ENCODE measurements around the gene RFTN1. TPM values are rescaled to one million over a fixed set of nuclear protein-coding genes. Genes with fewer than 3 reads are reported as not detected.

The RFTN1 gene
- polyA plus RNA-seq, 3 donors = 17.4 to 28.0 (median 27.2) TPM

DNA sequence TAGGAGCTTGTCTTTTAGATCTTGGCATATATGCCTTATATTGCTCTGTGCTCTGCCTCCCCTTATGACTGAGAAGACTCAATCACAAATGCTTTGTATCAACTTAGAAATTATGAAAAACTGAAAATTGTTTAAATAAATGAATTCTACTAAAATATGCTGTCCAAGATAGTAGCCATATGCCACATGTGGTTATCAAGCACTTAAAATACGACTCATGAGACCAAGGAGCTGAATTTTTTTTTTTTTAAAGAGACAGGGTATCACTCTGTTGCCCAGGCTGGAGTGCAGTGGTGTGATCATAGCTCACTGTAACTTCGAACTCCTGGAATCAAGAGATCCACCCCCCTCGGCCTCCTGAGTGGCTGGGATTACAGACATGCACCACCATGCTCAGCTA, 118.3 kb downstream of the RFTN1 start:
- intact Hi-C loops (cut with micrococcal nuclease) = no loop called here
- Histone ChIP-seq H3K4me1 (ENCODE audit: control insufficient read depth in 1 of 2, insufficient read depth in 2 of 2, low read length in 2 of 2) (no peaks in the 10 kb centered on the region), H3K9me3 (replicated peaks in 1 of 2; ENCODE audit: control insufficient read depth in 1 of 2, insufficient read depth in 1 of 2, low read length in 2 of 2) (no peaks in the 10 kb centered on the region), H3K4me2 (replicated peaks; ENCODE audit: extremely low read depth, low read length, poor library complexity, severe bottlenecking) (no peak overlapping the region), H3K4me3 (replicated peaks in 1 of 3; ENCODE audit: low read depth in 2 of 3, low read length in 3 of 3) (no peak overlapping the region), H3K79me2 (ENCODE audit: insufficient read depth, low read length) (no peaks in the 10 kb centered on the region), H3K27me3 (ENCODE audit: control insufficient read depth in 2 of 2, insufficient read depth in 2 of 2, low read length in 2 of 2) (no peaks in the 10 kb centered on the region), H4K20me1 (ENCODE audit: insufficient read depth, low read length) (peaks cover 8% of the 10 kb centered on the region), H3K27ac (ENCODE audit: low read depth in 1 of 2, low read length in 2 of 2) (no peak overlapping the region), H2AFZ (ENCODE audit: insufficient read depth, low read depth, low read length, poor library complexity, severe bottlenecking) (no peak overlapping the region), H3K9ac (ENCODE audit: insufficient read depth, low read length, poor library complexity, severe bottlenecking) (no peak overlapping the region), H3K36me3 (replicated peaks in 1 of 2; ENCODE audit: control insufficient read depth in 1 of 2, insufficient read depth in 2 of 2, low read length in 2 of 2) (peaks cover 0 to 6% of the 10 kb centered on the region in 2 donors)
- Mint-ChIP-seq H3K4me3 (no peak overlapping the region), H3K36me3 (peaks cover 19 to 22% of the 10 kb centered on the region in 2 donors), H3K27ac (no peak overlapping the region), H3K27me3 (ENCODE audit: low read depth in 3 of 3) (no peaks in the 10 kb centered on the region), H3K9me3 (peaks cover 0 to 5% (median 0%) of the 10 kb centered on the region in 7 donors), H3K4me1 (peaks cover 5% of the 10 kb centered on the region)
- DNase-seq = no peak
- TF ChIP-seq, protein P1, sequence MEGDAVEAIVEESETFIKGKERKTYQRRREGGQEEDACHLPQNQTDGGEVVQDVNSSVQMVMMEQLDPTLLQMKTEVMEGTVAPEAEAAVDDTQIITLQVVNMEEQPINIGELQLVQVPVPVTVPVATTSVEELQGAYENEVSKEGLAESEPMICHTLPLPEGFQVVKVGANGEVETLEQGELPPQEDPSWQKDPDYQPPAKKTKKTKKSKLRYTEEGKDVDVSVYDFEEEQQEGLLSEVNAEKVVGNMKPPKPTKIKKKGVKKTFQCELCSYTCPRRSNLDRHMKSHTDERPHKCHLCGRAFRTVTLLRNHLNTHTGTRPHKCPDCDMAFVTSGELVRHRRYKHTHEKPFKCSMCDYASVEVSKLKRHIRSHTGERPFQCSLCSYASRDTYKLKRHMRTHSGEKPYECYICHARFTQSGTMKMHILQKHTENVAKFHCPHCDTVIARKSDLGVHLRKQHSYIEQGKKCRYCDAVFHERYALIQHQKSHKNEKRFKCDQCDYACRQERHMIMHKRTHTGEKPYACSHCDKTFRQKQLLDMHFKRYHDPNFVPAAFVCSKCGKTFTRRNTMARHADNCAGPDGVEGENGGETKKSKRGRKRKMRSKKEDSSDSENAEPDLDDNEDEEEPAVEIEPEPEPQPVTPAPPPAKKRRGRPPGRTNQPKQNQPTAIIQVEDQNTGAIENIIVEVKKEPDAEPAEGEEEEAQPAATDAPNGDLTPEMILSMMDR (IDR thresholded peaks at IDR 0.05) = no peak
- WGBS (ENCODE audit: insufficient coverage) = no CpG with 5 or more reads among the region's 3 CpGs

DNA sequence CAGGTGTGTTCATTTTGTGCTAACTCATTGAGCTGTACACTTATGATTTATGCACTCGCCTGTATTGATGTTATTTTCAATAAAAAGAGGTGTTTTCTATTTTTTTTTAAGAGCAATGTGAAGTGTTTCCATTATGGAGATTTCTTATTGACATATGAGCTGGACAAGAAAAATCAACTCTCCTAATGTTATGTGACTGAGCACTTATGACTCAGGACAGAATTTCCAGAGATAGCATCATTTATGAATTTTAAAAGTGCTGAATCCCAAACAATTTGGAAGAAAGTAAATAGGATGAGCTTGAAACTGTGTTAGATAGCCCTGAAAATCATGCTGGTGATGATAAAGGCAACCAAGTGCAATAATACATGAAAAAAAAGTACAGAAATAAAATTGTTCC, 118.9 kb downstream of the RFTN1 start:
- H3K4me2 ChIP-seq (replicated peaks; ENCODE audit: extremely low read depth, low read length, poor library complexity, severe bottlenecking) = no peak overlapping the region
- H3K27me3 ChIP-seq (ENCODE audit: control insufficient read depth in 2 of 2, insufficient read depth in 2 of 2, low read length in 2 of 2) = no peaks in the 10 kb centered on the region
- H2AFZ ChIP-seq (ENCODE audit: insufficient read depth, low read depth, low read length, poor library complexity, severe bottlenecking) = no peak overlapping the region
- peaks cover 5% of the 10 kb centered on the region for H4K20me1 ChIP-seq (ENCODE audit: insufficient read depth, low read length)
- Mint-ChIP-seq H3K27ac (no peak overlapping the region), H3K9me3 (peaks cover 0 to 5% (median 0%) of the 10 kb centered on the region in 7 donors), H3K27me3 (ENCODE audit: low read depth in 3 of 3) (no peaks in the 10 kb centered on the region), H3K4me3 (no peak overlapping the region), H3K36me3 (peaks cover 17 to 21% of the 10 kb centered on the region in 2 donors), H3K4me1 (peaks cover 5% of the 10 kb centered on the region)
- H3K79me2 ChIP-seq (ENCODE audit: insufficient read depth, low read length) = no peaks in the 10 kb centered on the region
- DNase-seq = no peak
- intact Hi-C loops (cut with micrococcal nuclease) = no loop called here
- no peak overlapping the region for H3K27ac ChIP-seq (ENCODE audit: low read depth in 1 of 2, low read length in 2 of 2)
- H3K9me3 ChIP-seq (replicated peaks in 1 of 2; ENCODE audit: control insufficient read depth in 1 of 2, insufficient read depth in 1 of 2, low read length in 2 of 2) = no peaks in the 10 kb centered on the region
- WGBS (ENCODE audit: insufficient coverage) = no CpG with 5 or more reads among the region's 1 CpG
- peaks cover 0 to 4% of the 10 kb centered on the region in 2 donors for H3K36me3 ChIP-seq (replicated peaks in 1 of 2; ENCODE audit: control insufficient read depth in 1 of 2, insufficient read depth in 2 of 2, low read length in 2 of 2)
- H3K4me1 ChIP-seq (ENCODE audit: control insufficient read depth in 1 of 2, insufficient read depth in 2 of 2, low read length in 2 of 2) = no peaks in the 10 kb centered on the region
- TF ChIP-seq, protein P1 (IDR thresholded peaks at IDR 0.05) = no peak
- no peak overlapping the region for H3K4me3 ChIP-seq (replicated peaks in 1 of 3; ENCODE audit: low read depth in 2 of 3, low read length in 3 of 3)
- no peak overlapping the region for H3K9ac ChIP-seq (ENCODE audit: insufficient read depth, low read length, poor library complexity, severe bottlenecking)
